ENCODE data around the gene F8A1.
"Not testable (repeated sequence)": the region's sequence is repeated elsewhere in the genome, so short reads cannot be mapped to it uniquely, and the experiment has no call there.

The F8A1 gene

DNA sequence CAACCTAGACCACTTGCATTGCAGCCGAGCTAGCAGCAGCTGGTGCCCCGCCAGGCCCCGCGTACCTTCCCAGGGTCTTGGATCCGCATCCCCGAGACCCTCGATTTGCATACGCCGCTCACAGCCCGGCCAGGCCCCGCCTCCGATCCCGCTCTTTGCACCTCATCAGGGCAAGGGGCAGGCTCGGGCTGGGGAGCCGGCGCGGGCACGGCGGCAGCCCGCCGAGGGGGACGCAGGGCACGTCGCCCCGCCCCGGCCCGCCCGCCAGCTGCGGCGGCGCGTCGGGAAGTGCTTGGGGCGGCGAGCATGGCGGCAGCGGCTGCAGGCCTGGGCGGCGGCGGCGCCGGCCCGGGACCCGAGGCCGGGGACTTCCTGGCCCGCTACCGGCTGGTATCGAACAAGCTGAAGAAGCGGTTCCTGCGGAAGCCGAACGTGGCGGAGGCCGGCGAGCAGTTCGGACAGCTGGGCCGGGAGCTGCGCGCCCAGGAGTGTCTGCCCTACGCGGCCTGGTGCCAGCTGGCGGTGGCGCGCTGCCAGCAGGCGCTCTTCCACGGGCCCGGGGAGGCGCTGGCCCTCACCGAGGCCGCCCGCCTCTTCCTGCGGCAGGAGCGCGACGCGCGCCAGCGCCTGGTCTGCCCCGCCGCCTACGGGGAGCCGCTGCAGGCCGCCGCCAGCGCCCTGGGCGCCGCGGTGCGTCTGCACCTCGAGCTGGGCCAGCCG, at the start of gene F8A1:
F8A1 (plus strand) TSS at position 287 of the 720 bp plus-strand sequence; CDS start at position 307, 20 bp downstream.
- not testable (repeated sequence) for H3K27ac ChIP-seq
- H3K4me3 ChIP-seq: peak within 1 kb of the TSS in 1 of 7 experiments; percentile 27

GRCh38 chrX:154840856-154841255, 45.3 kb upstream of the F8A1 start:
- Histone ChIP-seq H3K27ac (no peak overlapping the region), H3K4me3 (no peak overlapping the region)

GRCh38 chrX:154850957-154851611, 35.1 kb upstream of the F8A1 start:
- H3K4me3 ChIP-seq: no peak overlapping the region
- H3K27ac ChIP-seq: no peak overlapping the region

DNA sequence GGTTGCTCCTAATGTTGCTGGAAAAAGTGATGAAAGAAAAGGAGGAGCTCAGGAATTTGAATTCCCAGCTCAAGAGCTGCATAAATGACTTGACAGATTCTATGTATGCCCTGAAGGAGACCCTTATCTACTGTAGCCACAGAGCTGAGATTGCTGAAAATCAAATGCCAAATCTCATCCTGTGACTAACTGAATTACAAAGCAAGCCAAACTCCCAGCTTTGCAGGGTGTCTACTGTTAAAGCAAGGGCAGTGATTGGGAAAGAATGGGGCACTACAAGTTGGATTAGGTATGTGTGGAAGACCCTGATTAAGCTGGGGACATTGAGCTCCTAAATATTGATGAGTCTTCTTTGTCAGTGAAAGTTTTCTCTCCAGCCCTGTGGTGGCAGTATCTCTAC, 30.9 kb upstream of the F8A1 start:
- Histone ChIP-seq H3K4me3 (no peak overlapping the region), H3K27ac (no peak overlapping the region)

DNA sequence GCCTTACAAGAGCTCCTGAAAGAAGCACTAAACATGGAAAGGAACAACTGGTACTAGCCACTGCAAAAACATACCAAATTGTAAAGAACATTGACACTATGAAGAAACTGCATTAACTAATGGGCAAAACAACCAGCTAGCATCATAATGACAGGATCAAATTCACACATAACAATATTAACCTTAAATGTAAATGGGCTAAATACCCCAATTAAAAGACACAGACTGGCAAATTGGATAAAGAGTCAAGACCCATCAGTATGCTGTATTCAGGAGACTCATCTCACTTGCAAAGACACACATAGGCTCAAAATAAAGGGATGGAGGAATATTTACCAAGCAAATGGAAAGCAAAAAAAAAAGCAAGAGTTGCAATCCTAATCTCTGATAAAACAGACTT, 17.6 kb upstream of the F8A1 start:
- H3K4me3 ChIP-seq, H3K27ac ChIP-seq: not testable (repeated sequence)

DNA sequence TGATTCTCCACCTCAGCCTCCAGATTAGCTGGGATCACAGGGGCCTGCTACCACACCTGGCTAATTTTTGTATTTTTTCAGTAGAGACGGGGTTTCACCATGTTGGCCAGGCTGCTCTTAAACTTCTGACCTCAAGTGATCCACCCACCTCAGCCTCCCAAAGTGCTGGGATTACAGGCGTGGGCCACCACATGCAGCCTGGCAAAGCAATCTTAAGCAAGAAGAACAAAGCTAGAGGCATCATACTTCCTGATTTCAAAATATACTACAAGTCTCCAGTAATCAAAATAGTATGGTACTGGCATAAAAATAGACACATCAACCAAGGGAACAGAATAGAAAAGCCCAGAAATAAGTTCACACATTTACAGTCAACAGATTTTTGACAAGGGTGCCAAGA, 12.8 kb upstream of the F8A1 start:
- Histone ChIP-seq H3K4me3 (no peak overlapping the region), H3K27ac (no peak overlapping the region)

GRCh38 chrX:154884069-154884468, 2.1 kb upstream of the F8A1 start:
- H3K4me3 ChIP-seq, H3K27ac ChIP-seq: not testable (repeated sequence)

DNA sequence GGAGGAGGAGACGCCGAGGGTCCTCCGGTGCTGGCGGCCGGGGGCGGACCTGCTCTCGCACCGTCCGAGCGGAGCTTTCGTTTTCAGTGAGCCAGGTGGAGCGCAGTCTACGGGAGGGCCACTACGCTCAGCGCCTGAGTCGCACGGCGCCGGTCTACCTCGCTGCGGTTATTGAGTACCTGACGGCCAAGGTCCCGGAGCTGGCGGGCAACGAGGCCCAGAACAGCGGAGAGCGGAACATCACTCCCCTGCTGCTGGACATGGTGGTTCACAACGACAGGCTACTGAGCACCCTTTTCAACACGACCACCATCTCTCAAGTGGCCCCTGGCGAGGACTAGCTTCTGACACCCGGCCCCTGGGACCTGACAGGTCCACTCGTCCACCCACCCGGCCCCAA, 1.1 kb upstream of the F8A1 start:
- H3K27ac ChIP-seq, H3K4me3 ChIP-seq: not testable (repeated sequence)

DNA sequence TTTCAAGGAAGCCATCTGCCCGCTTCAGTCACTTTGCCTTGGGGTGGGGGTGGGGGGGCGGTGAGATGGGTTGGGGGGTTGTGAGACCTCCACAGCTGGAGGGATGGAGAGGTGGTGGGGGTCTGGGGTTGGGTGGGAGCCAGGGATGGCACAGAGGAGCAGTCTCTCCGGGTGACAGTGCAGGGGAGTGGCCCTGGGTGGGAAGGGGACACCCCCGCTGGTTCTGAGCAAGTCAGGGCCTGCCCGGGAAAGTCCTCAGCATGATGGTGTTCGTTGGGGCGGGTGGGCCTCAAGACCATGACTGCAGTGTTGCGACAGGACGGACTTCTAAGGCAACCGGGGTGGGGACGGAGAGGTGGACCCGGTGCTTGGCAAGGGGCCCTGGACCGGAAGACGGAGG, 606 bp upstream of the F8A1 start:
- not testable (repeated sequence) for H3K27ac ChIP-seq
- H3K4me3 ChIP-seq: peak overlapping the region in 1 of 7 experiments; percentile 27

- H3K27ac ChIP-seq, H3K4me3 ChIP-seq: not testable (repeated sequence)
Measured at GRCh38 chrX:154886789-154887221, 650 bp downstream of the F8A1 start.

GRCh38 chrX:154890990-154891639, 5.0 kb downstream of the F8A1 start:
- no peak overlapping the region for H3K4me3 ChIP-seq
- H3K27ac ChIP-seq: no peak overlapping the region

DNA sequence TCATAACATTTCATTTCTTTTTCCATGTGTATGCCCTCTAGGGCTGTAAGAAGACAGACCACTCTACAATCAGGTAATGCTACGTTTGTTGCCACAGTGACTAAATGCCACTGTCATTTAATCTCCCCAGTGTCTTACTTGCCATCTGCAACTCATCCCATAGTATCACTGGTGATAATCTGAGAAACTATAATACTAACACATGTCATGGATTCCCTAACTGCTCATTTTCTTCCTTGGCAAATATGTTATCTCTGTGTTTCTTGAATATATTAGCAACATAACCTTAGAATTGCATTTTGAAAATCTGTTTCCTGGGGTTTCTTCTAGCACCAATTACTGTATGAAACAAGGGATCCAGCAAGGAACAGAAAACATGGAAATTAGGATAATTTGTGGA, 6.1 kb downstream of the F8A1 start:
- H3K27ac ChIP-seq: no peak overlapping the region
- no peak overlapping the region for H3K4me3 ChIP-seq

- H3K4me3 ChIP-seq: no peak overlapping the region
- H3K27ac ChIP-seq: no peak overlapping the region
Measured at GRCh38 chrX:154900323-154900722, 14.2 kb downstream of the F8A1 start.

- no peak overlapping the region for H3K27ac ChIP-seq
Measured at GRCh38 chrX:154902408-154902807, 16.3 kb downstream of the F8A1 start.

DNA sequence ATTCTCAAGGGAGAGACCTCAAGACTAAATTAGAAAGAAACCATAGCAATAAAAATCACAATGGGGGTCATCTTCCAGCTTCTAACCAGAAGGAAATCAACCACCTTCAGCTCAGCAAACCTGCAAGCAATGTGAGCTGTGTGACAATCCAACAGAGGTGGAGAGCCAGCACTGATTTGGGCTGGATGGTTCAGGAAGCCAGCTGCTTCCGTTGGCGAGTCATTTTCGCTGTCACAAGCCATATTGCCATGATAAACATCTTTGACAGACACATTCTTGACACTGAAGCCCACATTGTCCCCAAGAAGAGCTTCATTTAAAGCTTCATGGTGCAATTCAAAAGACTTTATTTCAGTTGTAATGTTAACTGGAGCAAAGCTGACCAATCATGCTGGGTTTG, 22.7 kb downstream of the F8A1 start:
- H3K27ac ChIP-seq: no peak overlapping the region

More at GRCh38 chrX:154902408-154902807, 16.3 kb downstream of the F8A1 start:
- no peak overlapping the region for H3K4me3 ChIP-seq

DNA sequence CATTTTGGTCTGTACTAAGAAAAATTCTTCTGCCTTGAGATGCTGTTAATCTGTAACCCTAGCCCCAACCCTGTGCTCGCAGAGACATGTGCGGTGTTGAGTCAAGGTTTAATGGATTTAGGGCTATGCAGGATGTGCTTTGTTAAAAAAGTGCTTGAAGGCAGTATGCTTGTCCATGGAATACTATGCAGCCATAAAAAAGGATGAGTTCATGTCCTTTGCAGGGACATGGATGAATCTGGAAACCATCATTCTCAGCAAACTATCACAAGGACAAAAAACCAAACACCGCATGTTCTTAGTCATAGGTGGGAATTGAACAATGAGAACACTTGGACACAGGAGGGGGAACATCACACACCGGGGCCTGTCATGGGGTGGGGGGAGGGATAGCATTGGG, 23.9 kb downstream of the F8A1 start:
- H3K27ac ChIP-seq, H3K4me3 ChIP-seq: not testable (repeated sequence)

More for the DNA sequence above, 22.7 kb downstream of the F8A1 start:
- no peak overlapping the region for H3K4me3 ChIP-seq

DNA sequence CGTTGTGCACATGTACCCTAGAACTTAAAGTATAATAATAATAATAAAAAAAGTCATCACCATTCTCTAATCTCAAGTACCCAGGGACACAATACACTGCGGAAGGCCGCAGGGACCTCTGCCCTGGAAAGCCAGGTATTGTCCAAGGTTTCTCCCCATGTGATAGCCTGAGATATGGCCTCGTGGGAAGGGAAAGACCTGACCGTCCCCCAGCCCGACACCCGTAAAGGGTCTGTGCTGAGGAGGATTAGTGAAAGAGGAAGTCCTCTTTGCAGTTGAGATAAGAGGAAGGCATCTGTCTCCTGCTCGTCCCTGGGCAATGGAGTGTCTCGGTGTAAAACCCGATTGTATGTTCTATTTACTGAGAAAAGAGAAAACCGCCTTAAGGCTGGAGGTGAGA, 24.4 kb downstream of the F8A1 start:
- H3K4me3 ChIP-seq, H3K27ac ChIP-seq: not testable (repeated sequence)

GRCh38 chrX:154914052-154914451, 27.9 kb downstream of the F8A1 start:
- Histone ChIP-seq H3K4me3 (no peak overlapping the region), H3K27ac (no peak overlapping the region)

DNA sequence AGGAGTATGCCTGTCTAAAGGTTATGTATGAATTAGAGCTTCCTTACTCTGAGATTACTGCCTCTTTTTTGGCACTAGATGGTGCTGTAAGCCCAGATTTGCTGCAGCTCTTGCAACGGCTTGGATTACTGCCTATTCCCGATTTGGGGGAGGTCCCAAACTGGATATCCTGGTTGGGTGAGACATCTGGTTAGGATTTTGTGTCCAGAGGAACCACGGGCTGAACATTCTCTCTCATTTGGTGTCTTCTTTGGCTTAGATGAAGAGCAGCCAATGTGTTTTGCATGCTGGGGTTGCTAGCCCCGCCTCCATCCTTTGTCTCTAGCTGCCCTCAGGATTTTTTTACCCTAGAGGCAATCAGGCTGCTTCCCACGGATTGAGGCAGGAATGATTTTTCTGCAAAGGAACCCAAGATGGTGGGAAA, 31.9 kb downstream of the F8A1 start:
- Histone ChIP-seq H3K4me3 (no peak overlapping the region), H3K27ac (no peak overlapping the region)

- not testable (repeated sequence) for H3K27ac ChIP-seq, H3K4me3 ChIP-seq
Measured at GRCh38 chrX:154924771-154925170, 38.6 kb downstream of the F8A1 start.

Data from skin epidermis (tissue), 12 donors.